Stimulated activated naive CD4-positive, alpha-beta T cell (primary cell): ENCODE measurements around the gene CCSER1.

Experiments
- DNase-seq, 6 experiments: peaks; one replicate each; lab custom pipeline; 2025; lab: John Stamatoyannopoulos, UW

The CCSER1 gene

GRCh38 chr4:90127223-90127705 lies at the start of gene CCSER1:
CCSER1 (plus strand) TSS chr4:90127394.
- peak in 4 of 6 experiments; percentile 1 to 9 (median 4) for DNase-seq

GRCh38 chr4:90078440-90078839 lies 48.8 kb upstream of the CCSER1 start:
- DNase-seq: no peak

GRCh38 chr4:90080116-90080515 lies 47.1 kb upstream of the CCSER1 start:
- DNase-seq: no peak

GRCh38 chr4:90081432-90082144 lies 45.6 kb upstream of the CCSER1 start:
- DNase-seq: no peak

- no peak for DNase-seq
Observed at GRCh38 chr4:90082449-90082848, 44.7 kb upstream of the CCSER1 start.

GRCh38 chr4:90084277-90084966 lies 42.8 kb upstream of the CCSER1 start:
- DNase-seq: no peak

GRCh38 chr4:90084967-90085295 lies 42.3 kb upstream of the CCSER1 start:
- DNase-seq: no peak

- no peak for DNase-seq
Observed at GRCh38 chr4:90093526-90093925, 33.7 kb upstream of the CCSER1 start.

- no peak for DNase-seq
Observed at GRCh38 chr4:90095000-90095399, 32.2 kb upstream of the CCSER1 start.

- DNase-seq: no peak
Observed at GRCh38 chr4:90099812-90100211, 27.4 kb upstream of the CCSER1 start.

- DNase-seq: no peak
Observed at GRCh38 chr4:90103991-90104390, 23.2 kb upstream of the CCSER1 start.

GRCh38 chr4:90105274-90105673 lies 21.9 kb upstream of the CCSER1 start:
- no peak for DNase-seq

- DNase-seq: no peak
Observed at GRCh38 chr4:90112715-90113114, 14.5 kb upstream of the CCSER1 start.

- DNase-seq: no peak
Observed at GRCh38 chr4:90113881-90114457, 13.2 kb upstream of the CCSER1 start.

GRCh38 chr4:90118527-90119195 lies 8.5 kb upstream of the CCSER1 start:
- no peak for DNase-seq

- no peak for DNase-seq
Observed at GRCh38 chr4:90120037-90120436, 7.2 kb upstream of the CCSER1 start.

GRCh38 chr4:90120815-90121214 lies 6.4 kb upstream of the CCSER1 start:
- DNase-seq: no peak

GRCh38 chr4:90121676-90122354 lies 5.4 kb upstream of the CCSER1 start:
- DNase-seq: no peak

GRCh38 chr4:90122355-90122748 lies 4.8 kb upstream of the CCSER1 start:
- no peak for DNase-seq

GRCh38 chr4:90124276-90124675 lies 2.9 kb upstream of the CCSER1 start:
- DNase-seq: no peak

GRCh38 chr4:90126805-90127204 lies 389 bp upstream of the CCSER1 start:
- no peak for DNase-seq

- DNase-seq: no peak
Observed at GRCh38 chr4:90127706-90128345, 632 bp downstream of the CCSER1 start.
